HFF-Myc (cell line): ENCODE measurements around the gene CTXN2.

Experiments used
- DNase-seq: peaks from one replicate; pipeline ENCODE4 v3.0.0-alpha.2; 2011; ENCODE audit warnings: low read depth; ENCODE audit errors: extremely low read depth
- H3K4me3 ChIP-seq: replicated peaks from 2 replicates; pipeline ENCODE4 v1.5.1; 2011; ENCODE audit warnings: low read depth, mild to moderate bottlenecking, control low read depth, low read length
- TF ChIP-seq, protein P1 (sequence below): IDR thresholded peaks from 2 replicates; pipeline ENCODE4 v1.5.1; 2012; ENCODE audit warnings: mild to moderate bottlenecking, low read depth, low read length, control low read depth; ENCODE audit errors: missing control alignments

The CTXN2 gene

DNA sequence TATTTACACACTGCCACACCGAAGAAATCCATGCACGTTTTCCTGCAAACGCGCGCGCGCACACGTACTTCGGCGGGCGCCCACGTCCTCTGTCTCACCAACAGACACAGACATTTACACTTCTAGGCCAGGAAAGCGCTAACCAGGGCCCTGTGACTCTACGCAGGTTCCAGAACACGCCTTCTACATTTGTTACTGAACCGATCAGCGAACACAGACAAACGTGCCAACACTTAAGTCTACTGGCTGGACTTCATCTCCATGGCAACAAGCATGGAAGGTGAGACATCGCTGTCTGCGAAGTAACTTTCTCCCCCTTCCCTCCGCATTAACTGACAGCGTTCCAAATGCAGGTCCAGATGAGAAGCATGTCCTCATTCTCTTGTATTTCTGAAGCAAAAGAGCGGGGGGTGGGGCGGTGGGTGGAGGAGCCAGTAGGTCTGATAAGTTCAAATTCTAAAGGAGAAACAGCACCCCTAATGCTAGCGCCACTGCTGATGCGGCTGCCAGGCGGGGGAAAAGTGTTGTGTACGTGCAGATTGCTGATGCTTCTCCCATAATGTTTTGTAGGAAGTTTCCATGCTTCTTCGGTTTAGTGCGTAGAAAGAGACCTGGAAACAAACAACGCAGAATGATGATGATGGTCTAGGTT is at the start of gene CTXN2:
CTXN2 (plus strand) TSS at position 92 of the 652 bp plus-strand sequence. CDS start 9,636 bp downstream, outside the sequence.
- DNase-seq: no peak
- H3K4me3 ChIP-seq: no peak within 1 kb of the TSS
- TF ChIP-seq, protein P1, sequence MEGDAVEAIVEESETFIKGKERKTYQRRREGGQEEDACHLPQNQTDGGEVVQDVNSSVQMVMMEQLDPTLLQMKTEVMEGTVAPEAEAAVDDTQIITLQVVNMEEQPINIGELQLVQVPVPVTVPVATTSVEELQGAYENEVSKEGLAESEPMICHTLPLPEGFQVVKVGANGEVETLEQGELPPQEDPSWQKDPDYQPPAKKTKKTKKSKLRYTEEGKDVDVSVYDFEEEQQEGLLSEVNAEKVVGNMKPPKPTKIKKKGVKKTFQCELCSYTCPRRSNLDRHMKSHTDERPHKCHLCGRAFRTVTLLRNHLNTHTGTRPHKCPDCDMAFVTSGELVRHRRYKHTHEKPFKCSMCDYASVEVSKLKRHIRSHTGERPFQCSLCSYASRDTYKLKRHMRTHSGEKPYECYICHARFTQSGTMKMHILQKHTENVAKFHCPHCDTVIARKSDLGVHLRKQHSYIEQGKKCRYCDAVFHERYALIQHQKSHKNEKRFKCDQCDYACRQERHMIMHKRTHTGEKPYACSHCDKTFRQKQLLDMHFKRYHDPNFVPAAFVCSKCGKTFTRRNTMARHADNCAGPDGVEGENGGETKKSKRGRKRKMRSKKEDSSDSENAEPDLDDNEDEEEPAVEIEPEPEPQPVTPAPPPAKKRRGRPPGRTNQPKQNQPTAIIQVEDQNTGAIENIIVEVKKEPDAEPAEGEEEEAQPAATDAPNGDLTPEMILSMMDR: no peak

DNA sequence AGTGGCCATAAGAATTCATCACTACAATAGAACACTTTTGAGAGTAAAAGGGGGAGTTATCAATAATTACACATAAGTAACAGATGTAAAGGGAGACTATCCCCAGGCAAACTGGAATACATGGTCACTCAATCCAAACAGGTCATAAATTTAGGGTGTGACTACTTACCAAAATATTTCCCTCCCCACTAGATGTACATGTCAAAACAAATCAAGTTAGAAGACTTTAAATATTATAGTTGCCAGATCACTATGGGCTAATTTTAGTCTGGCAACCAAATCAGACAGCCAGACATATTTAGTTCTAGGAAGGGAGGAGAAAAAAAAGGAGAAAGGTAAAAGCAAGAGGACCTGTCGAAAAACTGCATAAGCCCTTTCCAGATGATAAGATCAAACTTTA is 47.6 kb upstream of the CTXN2 start:
- TF ChIP-seq, protein P1: no peak
- DNase-seq: no peak
- no peak overlapping the region for H3K4me3 ChIP-seq

- H3K4me3 ChIP-seq: no peak overlapping the region
- TF ChIP-seq, protein P1: no peak
- no peak for DNase-seq
Observed at GRCh38 chr15:48144889-48145288, 46.6 kb upstream of the CTXN2 start.

- TF ChIP-seq, protein P1: no peak
- no peak for DNase-seq
- H3K4me3 ChIP-seq: no peak overlapping the region
Observed at GRCh38 chr15:48145923-48146322, 45.5 kb upstream of the CTXN2 start.

DNA sequence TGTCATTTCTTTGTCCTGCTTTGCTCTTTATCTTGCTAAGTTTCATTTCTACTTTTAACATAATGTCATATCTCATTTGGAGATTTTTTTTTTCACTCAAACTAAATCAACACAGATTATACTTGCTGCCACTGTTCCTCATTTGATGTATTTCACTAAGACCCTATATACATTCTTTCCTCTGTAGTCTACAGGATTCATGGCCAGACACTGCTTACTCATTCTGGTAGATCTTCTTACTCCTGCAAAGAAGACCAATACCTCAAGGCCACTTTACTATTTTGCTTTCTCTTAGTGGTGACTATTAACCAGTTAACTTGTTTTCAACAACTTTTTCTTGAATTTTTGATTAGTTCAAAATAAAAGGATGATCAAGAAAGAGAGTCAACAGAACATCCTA is 44.1 kb upstream of the CTXN2 start:
- no peak overlapping the region for H3K4me3 ChIP-seq
- TF ChIP-seq, protein P1: no peak
- DNase-seq: no peak

GRCh38 chr15:48149858-48150257 is 41.6 kb upstream of the CTXN2 start:
- DNase-seq: peak; percentile 6
- TF ChIP-seq, protein P1: no peak
- H3K4me3 ChIP-seq: no peak overlapping the region

GRCh38 chr15:48153526-48153925 is 37.9 kb upstream of the CTXN2 start:
- DNase-seq: no peak
- H3K4me3 ChIP-seq: no peak overlapping the region
- TF ChIP-seq, protein P1: no peak
